HG02763 (cell line): Measurements from ENCODE around the gene OSTF1.

Experiments used
- ATAC-seq: cut with Tn5 transposase; IDR thresholded peaks from one replicate; pipeline ENCODE4 v1.9.1; 2021; ENCODE audit warnings: mild to moderate bottlenecking, moderate library complexity; ENCODE audit not compliant: unreplicated experiment

Gene OSTF1, protein sequence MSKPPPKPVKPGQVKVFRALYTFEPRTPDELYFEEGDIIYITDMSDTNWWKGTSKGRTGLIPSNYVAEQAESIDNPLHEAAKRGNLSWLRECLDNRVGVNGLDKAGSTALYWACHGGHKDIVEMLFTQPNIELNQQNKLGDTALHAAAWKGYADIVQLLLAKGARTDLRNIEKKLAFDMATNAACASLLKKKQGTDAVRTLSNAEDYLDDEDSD

DNA sequence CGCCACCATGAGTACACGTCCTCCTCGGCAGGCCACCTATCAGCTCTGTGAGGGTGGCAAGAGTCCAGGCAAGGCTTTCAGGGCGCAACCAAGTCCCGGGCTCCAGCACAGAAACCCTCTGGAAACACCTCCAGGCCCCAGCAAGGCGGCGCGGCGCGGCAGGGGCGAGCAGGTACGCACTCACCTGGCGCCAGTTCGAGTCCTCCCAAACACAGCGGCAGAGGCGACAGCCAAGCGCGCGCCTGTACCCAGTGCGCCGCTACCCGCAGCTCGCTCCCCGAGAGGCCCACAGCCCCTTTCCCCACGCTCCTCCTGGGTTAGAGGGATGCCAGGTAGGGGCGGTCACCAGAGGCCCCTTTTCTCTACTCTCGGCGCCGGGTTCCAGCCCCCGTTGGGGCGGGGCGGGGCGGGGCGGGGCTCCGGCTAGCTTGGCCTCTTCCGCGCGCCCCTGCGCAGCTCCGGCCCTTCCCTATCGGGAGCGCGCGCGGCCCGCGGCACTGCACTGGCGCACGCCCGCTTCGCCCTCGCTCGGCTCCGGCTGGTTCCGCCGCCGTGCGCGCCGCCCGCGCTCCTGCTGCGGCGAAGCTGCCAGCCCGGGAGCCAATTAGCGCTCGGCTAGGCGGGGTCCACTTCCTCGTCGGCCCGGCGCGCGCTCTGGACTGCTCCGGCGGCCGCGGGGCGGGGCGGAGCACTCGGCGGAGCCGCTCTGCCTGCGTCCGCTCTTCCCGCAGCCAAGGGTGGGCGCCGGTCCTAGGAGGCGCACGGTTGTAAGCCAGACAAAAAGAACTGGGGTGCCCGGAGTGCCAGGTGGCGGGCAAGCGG, at the start of gene OSTF1, which contains the start of gene NMRK1:
Gene OSTF1 (plus strand): TSS at position 691 of the 822 bp plus-strand sequence. CDS start 179 bp downstream, outside the sequence.
Gene NMRK1 (minus strand): TSS at position 332 of the 822 bp plus-strand sequence. CDS start 5,040 bp downstream, outside the sequence.
- peak; percentile 87 for ATAC-seq

DNA sequence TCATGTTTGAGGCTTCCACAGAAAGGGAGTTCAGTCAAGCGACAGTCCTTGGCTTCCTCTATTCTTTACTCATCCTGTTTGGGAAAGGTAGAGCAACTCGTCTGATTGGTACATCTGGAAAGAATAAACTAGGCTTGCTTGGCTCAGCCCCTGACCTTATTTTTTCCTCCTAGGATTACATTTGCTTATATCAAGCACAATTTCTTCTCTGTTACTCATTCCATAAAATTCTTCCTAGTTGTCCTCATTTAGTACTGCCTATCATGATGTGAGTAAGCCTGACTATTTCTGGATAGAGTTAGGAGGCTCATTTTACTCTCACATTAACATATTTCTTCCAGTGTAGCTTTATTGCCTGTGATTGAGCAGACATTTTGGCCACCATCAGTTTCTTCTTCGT, 49.3 kb upstream of the OSTF1 start:
- ATAC-seq: no peak

DNA sequence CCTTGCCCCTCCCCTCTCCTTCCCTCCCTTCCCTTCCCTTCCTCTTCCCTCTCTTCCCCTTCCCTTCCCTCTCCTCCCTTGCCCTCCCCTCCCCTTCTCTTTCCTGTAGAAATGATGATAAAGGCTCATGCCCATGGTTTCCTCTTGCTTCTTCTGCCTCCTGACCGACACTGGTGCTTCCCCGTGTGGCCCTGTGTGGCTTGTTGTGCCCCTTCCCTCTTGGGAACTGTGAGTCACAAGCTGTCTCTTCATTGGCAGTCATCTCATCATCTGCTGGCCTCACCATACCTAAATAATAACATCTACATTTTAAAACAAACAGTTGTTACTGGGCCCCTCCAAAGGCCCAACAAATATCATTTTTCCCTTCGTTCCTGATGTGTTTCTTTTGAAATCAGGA, 48.5 kb upstream of the OSTF1 start:
- ATAC-seq: no peak

DNA sequence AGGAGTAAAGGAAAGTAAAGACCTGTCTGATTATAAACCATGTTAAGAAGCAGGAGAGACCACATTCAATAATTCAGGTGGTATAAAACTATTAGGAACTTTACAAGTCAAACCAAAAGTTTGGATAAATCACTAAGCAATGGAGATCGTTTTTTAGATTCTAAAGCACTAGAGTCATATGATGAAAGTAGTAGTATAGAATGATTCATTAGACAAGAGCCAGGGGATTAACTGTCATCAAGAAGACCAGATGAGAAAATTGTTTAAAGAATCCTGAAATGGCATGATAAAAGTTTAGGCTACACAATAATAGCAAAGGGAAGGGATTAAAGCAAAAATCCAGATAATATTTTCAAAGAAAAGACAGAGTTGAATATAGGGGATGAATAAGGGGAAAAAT, 47.3 kb upstream of the OSTF1 start:
- ATAC-seq: no peak

DNA sequence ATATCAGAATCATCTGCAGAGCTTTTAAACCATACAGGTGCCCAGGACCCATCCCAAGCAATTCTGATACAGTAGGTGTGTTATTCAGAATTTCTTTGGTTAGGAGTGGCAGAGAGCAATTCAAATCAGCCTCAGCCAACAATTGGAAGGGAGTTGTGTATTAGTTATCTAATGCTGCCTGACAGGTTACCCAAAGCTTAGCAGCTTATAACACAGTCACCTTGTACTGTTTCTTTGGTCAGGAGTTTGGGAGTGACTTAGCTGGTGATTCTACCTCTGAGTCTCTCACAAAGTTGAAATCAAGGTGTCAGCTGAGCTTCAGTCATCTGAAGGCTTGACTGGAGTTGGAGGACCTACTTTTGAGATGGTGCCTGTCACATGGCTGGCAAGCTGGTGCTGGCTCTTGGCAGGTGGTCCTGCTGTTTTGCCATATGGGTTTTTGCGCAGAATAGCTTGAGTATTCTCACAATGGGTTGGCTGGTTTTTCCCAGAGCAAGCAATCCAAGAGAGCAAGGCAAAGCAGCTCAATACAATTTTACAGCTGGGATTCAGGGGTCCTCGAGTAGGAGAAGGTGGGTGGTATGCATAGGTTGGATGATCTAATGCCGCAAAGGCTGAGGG, 41.5 kb upstream of the OSTF1 start:
- ATAC-seq: no peak

DNA sequence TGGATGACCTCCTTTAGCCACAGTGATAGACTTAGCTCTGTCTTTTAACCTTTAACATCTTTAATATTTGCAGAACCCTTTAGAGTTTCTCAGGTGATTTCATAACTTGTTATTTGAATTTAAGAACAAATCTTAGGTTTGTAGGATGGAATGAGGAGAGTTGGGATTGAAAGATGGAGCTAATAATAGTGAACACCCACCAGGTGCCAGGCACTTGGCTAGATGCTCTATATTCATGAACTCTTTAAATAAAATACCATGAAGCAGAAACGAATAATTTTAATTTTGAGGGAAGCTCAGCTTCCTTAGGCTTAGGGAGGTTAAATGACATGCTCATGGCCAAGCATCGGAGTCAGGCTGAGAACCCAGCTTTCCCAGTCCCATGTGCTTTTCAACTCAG, 40.8 kb upstream of the OSTF1 start:
- ATAC-seq: no peak

DNA sequence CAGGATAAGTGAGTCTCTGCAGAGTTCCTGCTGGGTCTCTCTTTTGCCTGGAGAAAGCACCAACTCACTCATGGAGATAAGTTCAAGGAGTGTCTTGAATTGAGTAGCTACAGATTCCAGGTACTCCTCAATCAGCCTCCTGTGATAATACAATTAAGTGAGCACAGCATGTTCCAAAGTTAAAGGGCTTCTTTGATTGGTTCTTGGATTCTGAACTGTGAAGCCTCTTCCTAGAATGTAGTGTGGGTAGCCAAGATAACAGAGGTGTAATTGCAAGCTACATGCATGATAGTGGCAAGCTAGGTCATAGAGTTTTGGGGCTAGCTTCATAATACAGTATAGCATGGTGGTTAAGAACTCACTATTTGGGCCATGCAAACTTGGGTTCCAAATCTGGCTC, 37.0 kb upstream of the OSTF1 start:
- ATAC-seq: no peak

DNA sequence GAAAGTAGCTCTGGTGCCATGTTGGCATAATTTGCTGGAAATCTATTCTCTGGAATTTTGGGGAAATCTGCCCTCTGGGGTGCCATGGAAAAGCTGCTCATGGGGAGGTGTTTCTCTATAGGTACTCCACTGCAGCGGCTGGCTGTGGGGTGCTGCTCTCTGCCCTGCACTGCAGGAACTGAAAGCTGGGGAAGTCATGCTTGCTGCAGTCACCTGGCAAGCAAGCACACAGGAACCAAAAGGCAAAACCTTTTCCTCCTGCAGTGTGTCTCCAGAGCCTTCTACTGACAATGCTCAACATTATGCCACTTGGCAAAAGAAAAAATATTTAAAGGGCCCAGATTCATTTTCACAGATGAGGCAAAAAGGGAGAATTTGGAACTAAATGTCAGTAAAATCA, 34.4 kb upstream of the OSTF1 start:
- ATAC-seq: peak; percentile 96

DNA sequence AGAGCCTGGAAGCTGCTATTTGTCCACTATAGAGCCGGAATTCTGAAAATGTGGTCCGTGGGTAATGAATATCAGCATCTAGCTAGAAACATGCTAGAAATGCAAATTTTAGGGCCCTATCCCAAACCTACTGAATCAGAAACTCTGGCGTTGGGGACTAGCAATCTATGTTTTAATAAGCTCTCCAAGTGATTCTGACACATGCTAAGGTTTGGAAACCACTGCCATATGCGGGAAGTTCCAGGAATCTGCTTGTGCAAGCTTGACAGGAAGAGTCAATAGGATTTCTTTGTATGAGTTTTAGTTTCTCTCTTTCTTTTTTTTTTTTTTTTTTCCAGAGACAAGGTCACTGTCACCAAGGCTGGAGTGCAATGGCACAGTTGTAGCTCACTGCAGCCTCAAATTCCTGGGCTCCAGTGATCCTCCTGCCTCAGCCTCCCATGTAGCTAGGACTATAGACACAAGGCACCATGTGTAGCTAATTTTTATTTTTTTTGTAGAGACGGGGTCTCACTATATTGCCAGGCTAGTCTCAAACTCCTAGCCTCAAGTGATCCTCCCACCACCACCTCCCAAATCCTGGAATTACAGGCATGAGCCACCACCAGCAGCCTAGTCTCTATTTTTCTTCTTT, 33.8 kb upstream of the OSTF1 start:
- ATAC-seq: no peak

DNA sequence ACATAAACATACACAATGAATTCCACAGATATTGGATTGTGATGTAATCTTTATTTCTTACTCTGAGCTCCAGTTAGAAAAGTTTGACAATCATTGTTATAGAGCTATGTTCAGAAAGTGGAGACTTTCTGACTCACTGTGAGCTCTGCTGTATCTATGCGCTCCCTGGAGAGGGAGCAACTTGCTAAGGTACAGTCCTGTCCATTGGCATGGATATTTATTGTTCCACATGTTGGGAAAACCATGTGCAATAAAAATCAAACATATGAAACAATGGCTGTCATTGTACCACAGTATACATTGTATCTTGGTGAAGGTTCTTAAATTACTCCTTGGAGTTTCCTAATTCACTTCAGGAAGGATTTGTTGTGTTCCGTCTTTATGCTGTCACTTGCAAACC, 27.1 kb upstream of the OSTF1 start:
- no peak for ATAC-seq

DNA sequence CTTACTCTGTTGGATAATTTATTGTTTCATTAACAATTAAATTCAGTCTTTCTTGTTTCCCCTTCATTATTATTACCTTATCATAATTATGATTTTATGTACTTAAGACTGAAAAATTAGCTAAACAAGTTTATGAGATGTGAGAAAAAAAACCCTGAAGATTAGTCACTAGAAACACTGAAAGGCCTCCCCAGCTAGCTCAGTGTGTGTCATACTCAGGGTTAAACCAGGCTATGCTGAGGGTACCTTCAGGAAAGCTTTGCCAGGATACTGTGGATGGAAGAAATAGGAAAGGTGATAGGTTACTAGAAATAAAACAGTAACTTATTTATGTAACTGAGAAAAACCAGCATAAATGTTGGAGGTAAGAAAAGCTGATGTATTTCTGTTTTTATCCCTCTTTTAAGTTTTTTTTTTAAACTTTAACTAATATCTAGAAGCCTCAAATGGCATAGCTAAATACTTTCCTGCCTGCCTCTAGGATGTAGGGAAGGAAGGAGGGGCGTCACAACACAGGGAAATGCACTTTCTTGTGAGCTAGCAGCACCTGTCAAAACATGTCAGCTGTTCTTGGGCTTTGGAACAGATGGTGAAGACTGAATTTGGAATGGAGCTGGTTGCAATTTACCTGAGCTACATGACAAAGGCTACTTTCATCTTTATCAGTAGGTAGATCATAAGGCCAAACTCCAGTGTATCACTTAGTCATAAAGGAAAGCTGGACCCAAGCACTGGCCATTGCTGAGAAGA, 24.6 kb upstream of the OSTF1 start:
- ATAC-seq: no peak

DNA sequence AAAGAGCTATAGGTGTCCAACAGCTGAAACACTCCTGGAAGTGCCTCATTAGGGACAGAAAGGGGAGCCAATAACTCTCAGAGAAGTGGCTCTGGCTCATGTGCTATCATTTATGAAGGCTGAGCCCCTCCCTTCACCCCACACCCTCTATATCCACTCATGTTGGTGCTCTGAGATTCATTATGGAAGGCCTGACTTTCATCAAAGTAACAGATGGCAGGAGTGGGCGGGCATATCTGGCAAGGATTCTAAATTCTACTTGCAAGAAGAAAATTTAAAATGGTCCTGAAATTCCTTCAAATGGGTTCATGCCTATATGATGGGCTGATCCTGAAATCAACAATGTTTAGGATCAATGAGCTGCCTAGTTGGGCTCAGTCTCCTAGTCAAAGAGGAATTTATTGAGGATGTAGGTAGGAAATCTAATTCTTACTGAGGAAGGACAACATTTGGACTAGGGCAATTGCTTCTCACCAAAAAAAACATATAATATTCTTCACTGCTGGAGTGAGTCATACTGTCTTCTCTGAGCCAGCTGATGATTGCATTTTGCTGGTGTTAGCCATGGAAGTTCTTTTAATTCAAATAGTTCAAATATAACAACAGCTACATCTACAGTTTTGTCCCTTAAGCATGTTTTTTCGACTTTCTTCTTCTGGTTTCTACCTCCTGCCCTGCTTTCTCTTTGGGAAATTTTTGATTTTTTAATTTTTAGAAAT, 23.8 kb upstream of the OSTF1 start:
- ATAC-seq: no peak

DNA sequence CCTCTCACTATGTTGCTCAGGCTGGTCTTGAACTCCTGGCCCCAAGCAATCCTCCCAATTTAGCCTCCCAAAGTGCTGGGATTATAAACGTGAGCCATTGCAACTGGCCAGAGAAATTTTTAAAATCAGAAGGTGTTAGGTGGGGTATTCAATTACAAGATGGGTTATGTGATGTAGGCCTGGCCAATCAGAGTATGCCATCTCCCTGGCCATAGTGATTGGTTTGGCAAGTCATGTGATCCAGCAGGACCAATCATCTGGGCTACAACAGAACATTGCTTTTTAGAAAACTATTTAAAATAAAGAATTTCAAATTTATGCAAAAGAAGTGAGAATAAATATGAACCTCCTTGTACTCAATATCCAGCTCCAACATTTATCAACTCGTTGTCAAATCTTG, 22.8 kb upstream of the OSTF1 start:
- no peak for ATAC-seq

DNA sequence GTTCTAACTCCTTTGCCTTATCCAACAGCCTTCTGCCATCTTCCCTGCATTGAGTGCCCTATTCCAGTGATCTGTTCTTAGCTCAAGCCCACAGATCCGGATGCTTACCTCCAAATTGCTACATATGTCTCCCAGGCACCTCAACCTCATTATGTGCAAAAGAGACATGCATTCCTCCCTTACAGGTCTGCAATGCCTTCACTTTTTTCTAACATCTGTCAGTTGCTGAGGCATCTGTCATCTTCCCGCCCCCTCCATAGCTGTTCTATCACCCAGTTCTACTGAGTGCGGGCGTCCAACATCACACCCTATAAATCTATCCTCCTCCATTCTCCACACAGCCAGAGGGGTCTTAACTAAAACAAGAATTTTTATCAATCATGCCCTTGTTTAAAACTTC, 20.4 kb upstream of the OSTF1 start:
- no peak for ATAC-seq

DNA sequence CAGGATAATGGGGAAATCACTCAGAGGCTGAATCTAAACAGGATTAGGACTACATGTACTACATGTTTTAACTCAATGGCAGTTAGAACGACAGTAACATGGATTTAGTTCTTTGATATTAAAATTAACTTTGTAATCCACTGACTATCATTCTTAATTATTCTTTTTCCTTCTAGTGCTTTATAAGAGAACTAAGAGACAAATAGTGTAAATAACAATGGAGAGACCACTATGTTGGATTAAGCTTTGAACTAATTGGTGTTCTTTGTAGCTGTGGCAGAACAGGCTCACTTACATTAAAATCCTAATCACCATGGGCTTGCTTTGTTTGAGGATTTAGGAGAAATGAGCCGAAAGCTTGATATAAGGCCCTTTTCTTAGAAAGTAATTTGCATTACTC, 19.1 kb upstream of the OSTF1 start:
- no peak for ATAC-seq

DNA sequence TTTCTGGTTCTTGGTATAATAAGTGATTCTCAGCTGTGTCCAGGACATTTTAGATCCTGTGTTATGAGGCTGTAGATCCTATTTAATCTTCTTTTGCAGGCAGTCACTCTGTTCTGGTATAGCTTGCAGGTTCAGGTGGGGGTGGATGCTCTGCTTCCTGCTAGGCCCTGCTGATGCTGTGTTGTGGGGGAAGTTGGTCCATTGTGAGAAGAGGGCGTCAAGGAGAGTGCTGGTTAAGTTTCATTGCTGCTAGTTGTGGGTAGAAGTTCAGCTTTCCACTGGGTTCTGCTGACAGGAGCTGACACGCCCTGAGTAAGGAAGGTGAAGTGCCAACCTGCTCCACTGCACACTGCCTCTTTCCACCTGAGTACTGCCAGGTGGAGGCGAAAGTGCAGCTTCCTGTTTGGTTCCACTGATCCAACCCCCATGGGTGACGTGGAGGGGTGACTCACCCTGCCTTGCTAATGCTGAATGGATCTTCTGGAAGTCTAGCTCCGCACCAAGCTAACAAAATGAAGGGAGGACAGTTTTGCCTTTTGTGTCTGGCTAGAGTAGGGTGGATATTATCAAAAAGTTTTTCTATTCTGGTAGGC, 16.7 kb upstream of the OSTF1 start:
- no peak for ATAC-seq

DNA sequence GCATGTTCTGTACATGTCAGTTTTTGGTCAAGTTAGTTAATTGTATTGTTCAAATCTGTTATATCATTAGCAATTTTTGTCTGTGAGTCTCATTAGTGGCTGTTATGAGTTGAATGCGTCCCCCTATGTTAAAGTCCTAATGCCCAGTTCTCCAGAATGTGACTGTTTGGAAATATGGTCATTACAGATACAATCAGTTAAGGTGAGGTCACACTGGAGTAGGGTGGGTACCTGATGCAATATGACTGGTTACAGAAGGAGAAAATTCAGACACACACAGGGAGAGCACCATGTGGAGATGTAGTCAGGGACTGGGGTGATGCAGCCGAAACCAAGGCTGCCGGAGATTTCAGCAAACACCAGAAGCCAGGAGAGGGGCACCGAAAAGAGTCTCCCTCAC, 15.4 kb upstream of the OSTF1 start:
- ATAC-seq: no peak

DNA sequence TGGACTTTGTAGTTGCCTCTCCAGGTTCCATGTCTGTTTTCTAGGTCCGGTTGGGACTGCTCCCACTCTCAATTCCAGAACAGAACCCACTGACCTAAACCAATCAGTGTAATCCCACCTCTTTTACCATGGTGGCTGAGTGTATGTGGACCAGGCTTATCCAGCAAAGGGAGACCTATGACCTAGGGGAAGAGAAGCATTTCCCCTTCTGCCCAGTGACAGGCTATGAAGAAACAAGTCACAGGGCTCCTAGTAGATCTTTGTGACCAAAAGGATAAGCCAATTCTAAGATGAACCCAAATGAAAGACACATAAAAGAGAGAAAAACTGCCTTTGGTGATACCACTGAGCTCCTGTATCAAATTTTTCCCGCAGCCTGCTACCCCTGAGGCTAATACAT, 6.7 kb upstream of the OSTF1 start:
- no peak for ATAC-seq

DNA sequence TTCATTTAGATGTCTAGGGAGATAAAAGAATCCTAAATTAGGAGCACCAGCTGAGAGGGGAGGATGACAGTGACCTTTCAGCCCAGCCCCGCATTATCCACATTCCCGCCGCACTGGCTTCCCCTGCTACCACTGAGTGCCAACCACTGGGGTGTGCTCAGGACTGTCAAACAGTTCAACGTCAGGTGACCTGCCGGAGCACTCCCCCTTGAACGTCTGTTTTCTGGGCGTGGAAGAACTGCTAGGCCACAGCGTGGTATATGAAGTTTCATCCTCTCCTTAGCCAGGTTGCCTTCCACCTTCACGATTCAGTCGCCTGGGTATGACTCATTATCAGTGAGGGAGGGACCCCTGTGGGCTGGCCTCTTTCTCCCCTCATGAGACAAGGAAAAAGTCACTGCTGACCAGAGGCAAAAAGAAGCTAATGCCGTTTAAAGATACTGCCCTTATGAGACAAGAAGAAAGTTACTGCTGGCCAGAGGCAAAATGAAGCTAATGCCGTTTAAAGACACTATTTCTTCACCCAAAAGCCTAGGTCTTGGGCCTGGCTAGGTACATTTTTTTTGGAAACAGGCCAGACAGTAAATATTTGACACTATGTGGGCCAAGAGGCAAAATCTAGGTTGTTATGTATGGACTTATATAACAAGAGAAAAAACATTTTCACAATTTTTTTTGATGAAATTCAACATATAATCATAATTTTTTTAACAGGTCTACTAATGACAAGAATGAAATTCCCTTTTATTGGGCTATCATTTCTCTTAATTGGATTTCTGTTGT, 4.9 kb upstream of the OSTF1 start:
- ATAC-seq: no peak
